PC-3 (cell line): ENCODE measurements around the gene PSKH1. TPM values are rescaled to one million over a fixed set of nuclear protein-coding genes. Genes with fewer than 3 reads are reported as not detected.

Experiments
- ATAC-seq: fragments of 200-7000 bp; cut with Tn5 transposase; 2 replicates; pipeline ENCODE4 v1.9.1; 2020; ENCODE audit warnings: mild to moderate bottlenecking, moderate library complexity
- BruUV-seq: library from RNA; stranded (reverse); fragments of 400-500 nt; replicated peaks from 2 replicates; lab custom pipeline; 2021; lab: Mats Ljungman, UMichigan
- CTCF ChIA-PET: fragments of 300-600 bp; sonication (Branson Sonifier 250); formaldehyde crosslinking; loops from one replicate; lab custom pipeline; 2022; ENCODE audit warnings: antibody characterized with exemption; lab: Charles Lee
- POLR2A ChIA-PET: fragments of 300-600 bp; sonication (Branson Sonifier 250); formaldehyde crosslinking; loops from one replicate; lab custom pipeline; 2022; ENCODE audit warnings: antibody characterized with exemption; ENCODE audit not compliant: unreplicated experiment; lab: Charles Lee
- DNase-seq: peaks from one replicate; pipeline ENCODE4 v3.0.0-alpha.2; 2015
- H2AFZ ChIP-seq: fragments of 300-600 bp; sonication (generic); 2 replicates; pipeline ENCODE4 v1.6.0; 2016; ENCODE audit warnings: antibody characterized with exemption, low read length
- H3F3A ChIP-seq: fragments of 300-600 bp; sonication (generic); one replicate; pipeline ENCODE4 v1.6.0; 2017; ENCODE audit warnings: antibody characterized with exemption, low read length, control low read depth, mild to moderate bottlenecking; ENCODE audit not compliant: unreplicated experiment
- H3K27ac ChIP-seq: fragments of 300-600 bp; sonication (generic); 2 replicates; pipeline ENCODE4 v1.5.1; 2016; ENCODE audit warnings: mild to moderate bottlenecking, low read length
- H3K27me3 ChIP-seq: fragments of 300-600 bp; sonication (generic); 2 replicates; pipeline ENCODE4 v1.6.1; 2016; ENCODE audit warnings: low read length, mixed read lengths
- H3K36me3 ChIP-seq: fragments of 300-600 bp; sonication (generic); 2 replicates; pipeline ENCODE4 v1.6.1; 2016; ENCODE audit warnings: low read depth, mixed run types, low read length, mixed read lengths
- H3K4me1 ChIP-seq: fragments of 300-600 bp; sonication (generic); 2 replicates; pipeline ENCODE4 v1.5.1; 2016; ENCODE audit warnings: low read length; ENCODE audit not compliant: insufficient read depth
- H3K4me2 ChIP-seq: fragments of 300-600 bp; sonication (generic); 2 replicates; pipeline ENCODE4 v1.6.0; 2016; ENCODE audit warnings: low read length
- H3K4me3 ChIP-seq: fragments of 300-600 bp; sonication (generic); 2 replicates; pipeline ENCODE4 v1.5.1; 2016; ENCODE audit warnings: mild to moderate bottlenecking, low read length, mixed read lengths
- H3K79me2 ChIP-seq: fragments of 300-600 bp; sonication (generic); 2 replicates; pipeline ENCODE4 v1.6.1; 2017; ENCODE audit warnings: low read length, mixed read lengths
- H3K9ac ChIP-seq: fragments of 300-600 bp; sonication (generic); 2 replicates; pipeline ENCODE4 v1.6.0; 2016; ENCODE audit warnings: mild to moderate bottlenecking, low read length
- H3K9me2 ChIP-seq: fragments of 300-600 bp; sonication (generic); replicated peaks from 2 replicates; pipeline ENCODE4 v1.6.1; 2016; ENCODE audit warnings: mixed run types, low read length, mixed read lengths
- H3K9me3 ChIP-seq: fragments of 300-600 bp; sonication (generic); 2 replicates; pipeline ENCODE4 v1.6.1; 2016; ENCODE audit warnings: low read length, mixed read lengths
- H4K20me1 ChIP-seq: fragments of 300-600 bp; sonication (generic); 2 replicates; pipeline ENCODE4 v1.6.1; 2016; ENCODE audit warnings: low read length, mixed read lengths
- EZH2 ChIP-seq: fragments of 300-600 bp; sonication (generic); IDR thresholded peaks from one replicate; pipeline ENCODE4 v1.6.1; 2017; ENCODE audit warnings: antibody characterized with exemption, mild to moderate bottlenecking, low read length; ENCODE audit not compliant: unreplicated experiment
- EZH2phosphoT487 ChIP-seq: fragments of 300-600 bp; sonication (generic); IDR thresholded peaks from 2 replicates; pipeline ENCODE4 v1.6.1; 2018; ENCODE audit warnings: mild to moderate bottlenecking, antibody characterized with exemption, low read length, borderline replicate concordance
- intact Hi-C: fragments of 100-400 bp; cut with micrococcal nuclease; formaldehyde crosslinking; loops from 2 replicates; pipeline ENCODE4 v1.9.0; 2023
- total RNA-seq: library from RNA; depleted of rRNA; stranded (reverse); fragments of >200 nt; gene quantifications from 2 replicates; pipeline ENCODE4 v1.2.3, GENCODE V29; 2014
- TF ChIP-seq, protein P1 (sequence below): fragments of 300-600 bp; sonication (generic); conservative IDR thresholded peaks from 2 replicates; pipeline ENCODE4 v1.5.1; 2017; ENCODE audit warnings: antibody characterized with exemption, low read depth, mild to moderate bottlenecking, low read length

Gene PSKH1
- total RNA-seq, 1 experiment from 2014 or later, result 6.6 TPM

DNA sequence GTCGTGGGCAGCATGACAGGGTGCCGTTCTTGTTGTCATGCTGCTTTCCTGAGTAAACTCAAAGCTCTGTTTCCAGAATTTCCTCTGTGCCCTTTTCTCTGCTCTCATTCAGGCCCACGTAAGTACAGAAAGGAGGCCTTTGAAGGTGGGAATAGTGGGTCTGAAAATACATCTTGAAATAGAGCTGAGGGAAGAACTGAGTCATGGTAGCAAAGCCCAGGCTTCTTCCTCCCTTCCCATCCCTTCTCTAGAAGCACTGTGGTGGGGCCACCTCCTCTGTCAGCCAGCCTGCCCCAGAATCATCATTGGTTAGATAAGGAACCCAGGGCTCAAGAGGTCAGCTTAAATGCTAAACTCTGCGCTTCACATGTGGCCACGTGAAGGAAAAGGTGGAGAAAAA lies 29.2 kb downstream of the PSKH1 start:
- ChIA-PET CTCF (no interaction called here), POLR2A (no interaction called here)
- peaks cover 29% of the 10 kb centered on the region for H3K4me1 ChIP-seq
- H3K4me2 ChIP-seq, result no peak overlapping the region
- no peak for DNase-seq
- no peak overlapping the region for H3K9ac ChIP-seq
- H3K79me2 ChIP-seq, result 0 out of 2 replicates have a peak, but pooled peaks cover 4% of the 10 kb centered on the region
- intact Hi-C loops, result no loop called here
- H3K9me3 ChIP-seq, result no peaks in the 10 kb centered on the region
- TF ChIP-seq EZH2phosphoT487 (no peak), EZH2 (no peak)
- TF ChIP-seq, protein P1, sequence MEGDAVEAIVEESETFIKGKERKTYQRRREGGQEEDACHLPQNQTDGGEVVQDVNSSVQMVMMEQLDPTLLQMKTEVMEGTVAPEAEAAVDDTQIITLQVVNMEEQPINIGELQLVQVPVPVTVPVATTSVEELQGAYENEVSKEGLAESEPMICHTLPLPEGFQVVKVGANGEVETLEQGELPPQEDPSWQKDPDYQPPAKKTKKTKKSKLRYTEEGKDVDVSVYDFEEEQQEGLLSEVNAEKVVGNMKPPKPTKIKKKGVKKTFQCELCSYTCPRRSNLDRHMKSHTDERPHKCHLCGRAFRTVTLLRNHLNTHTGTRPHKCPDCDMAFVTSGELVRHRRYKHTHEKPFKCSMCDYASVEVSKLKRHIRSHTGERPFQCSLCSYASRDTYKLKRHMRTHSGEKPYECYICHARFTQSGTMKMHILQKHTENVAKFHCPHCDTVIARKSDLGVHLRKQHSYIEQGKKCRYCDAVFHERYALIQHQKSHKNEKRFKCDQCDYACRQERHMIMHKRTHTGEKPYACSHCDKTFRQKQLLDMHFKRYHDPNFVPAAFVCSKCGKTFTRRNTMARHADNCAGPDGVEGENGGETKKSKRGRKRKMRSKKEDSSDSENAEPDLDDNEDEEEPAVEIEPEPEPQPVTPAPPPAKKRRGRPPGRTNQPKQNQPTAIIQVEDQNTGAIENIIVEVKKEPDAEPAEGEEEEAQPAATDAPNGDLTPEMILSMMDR, result no peak
- H4K20me1 ChIP-seq, result 0 out of 2 replicates have a peak, but pooled peaks cover 5% of the 10 kb centered on the region
- no peak overlapping the region for H2AFZ ChIP-seq
- no TSS peak for BruUV-seq
- H3K9me2 ChIP-seq, result no peaks in the 10 kb centered on the region
- no peak overlapping the region for H3K27ac ChIP-seq
- ATAC-seq, result no peak
- H3K4me3 ChIP-seq, result no peak overlapping the region
- no peaks in the 10 kb centered on the region for H3K27me3 ChIP-seq
- H3F3A ChIP-seq, result no peaks in the 10 kb centered on the region
- H3K36me3 ChIP-seq, result no peaks in the 10 kb centered on the region; the same call in 1 of the 2 replicates

DNA sequence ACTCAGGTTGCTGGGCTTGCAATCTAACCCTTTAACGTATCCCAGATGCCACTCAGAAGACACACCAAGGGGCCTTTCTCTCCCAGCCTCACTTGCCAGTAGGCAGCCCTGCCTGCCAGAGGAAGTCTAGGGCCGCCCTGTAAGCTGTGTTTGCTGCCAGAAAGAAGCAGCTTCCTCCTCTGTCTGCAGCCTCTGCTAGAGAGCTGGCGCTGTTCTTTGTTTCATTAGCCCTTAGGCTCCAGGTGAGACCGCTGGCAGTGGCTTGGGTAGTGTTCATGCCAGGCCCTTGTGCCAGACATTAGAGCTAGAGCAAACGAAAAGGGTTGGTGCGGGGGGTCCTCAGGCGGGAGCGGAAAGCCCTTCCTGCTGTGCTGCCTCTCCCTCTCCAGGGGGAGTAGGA lies 29.7 kb downstream of the PSKH1 start:
- intact Hi-C loops, result no loop called here
- Histone ChIP-seq H3K4me3 (no peak overlapping the region), H3K27me3 (no peaks in the 10 kb centered on the region), H3K9ac (no peak overlapping the region), H3K27ac (no peak overlapping the region), H3K36me3 (no peaks in the 10 kb centered on the region; the same call in 1 of the 2 replicates), H3K9me2 (no peaks in the 10 kb centered on the region), H4K20me1 (no peaks in the 10 kb centered on the region), H3K4me1 (peaks cover 24% of the 10 kb centered on the region), H3K4me2 (no peak overlapping the region), H3K9me3 (no peaks in the 10 kb centered on the region), H2AFZ (no peak overlapping the region), H3K79me2 (0 out of 2 replicates have a peak, but pooled peaks cover 4% of the 10 kb centered on the region), H3F3A (no peaks in the 10 kb centered on the region)
- no peak for DNase-seq
- ATAC-seq, result no peak
- no TSS peak for BruUV-seq
- CTCF ChIA-PET, result no interaction called here
- TF ChIP-seq EZH2 (no peak), EZH2phosphoT487 (no peak)
- TF ChIP-seq, protein P1, result no peak
- POLR2A ChIA-PET, result no interaction called here

DNA sequence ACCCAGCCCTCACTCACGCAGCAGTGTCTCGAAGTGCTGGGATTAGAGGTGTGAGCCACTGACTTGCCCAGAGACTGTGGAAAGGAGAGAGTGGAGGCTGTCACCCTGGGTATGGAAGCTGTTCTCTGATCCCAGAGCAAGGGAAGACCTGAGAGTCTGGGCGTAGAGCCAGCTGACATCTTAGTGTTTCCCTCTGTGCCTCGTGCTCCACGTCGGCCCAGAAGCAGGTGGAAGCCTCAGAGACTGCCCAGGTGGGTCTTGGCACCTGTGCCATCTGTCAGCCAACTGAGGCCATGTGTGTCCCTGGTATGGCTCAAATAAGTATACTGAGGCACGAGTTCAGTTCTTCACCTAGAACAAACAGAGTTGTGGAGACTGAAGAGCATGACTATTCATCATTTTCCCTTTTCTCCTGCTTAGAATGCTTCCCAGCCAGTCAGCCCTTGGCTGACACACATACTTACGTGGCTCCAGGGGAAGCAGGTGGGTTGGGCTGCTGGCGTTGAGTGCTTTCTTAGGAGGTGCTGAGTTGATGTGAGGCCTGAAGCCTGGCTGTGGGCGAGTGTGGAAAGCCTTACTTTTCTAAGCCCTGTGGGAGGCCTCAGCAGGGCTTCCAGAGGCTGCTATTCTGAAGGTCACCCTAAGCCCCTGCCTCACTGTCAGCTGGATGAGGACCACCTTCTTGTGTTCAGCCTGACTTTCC lies 30.5 kb downstream of the PSKH1 start:
- H3K4me3 ChIP-seq, result no peak overlapping the region
- TF ChIP-seq EZH2phosphoT487 (no peak), EZH2 (no peak)
- TF ChIP-seq, protein P1, result no peak
- DNase-seq, result no peak
- no peaks in the 10 kb centered on the region for H3F3A ChIP-seq
- H3K9ac ChIP-seq, result no peak overlapping the region
- no peaks in the 10 kb centered on the region for H4K20me1 ChIP-seq
- H3K79me2 ChIP-seq, result 0 out of 2 replicates have a peak, but pooled peaks cover 4% of the 10 kb centered on the region
- no peak overlapping the region for H2AFZ ChIP-seq
- H3K36me3 ChIP-seq, result no peaks in the 10 kb centered on the region; the same call in 1 of the 2 replicates
- no peaks in the 10 kb centered on the region for H3K9me2 ChIP-seq
- H3K4me1 ChIP-seq, result peaks cover 18% of the 10 kb centered on the region
- no peak overlapping the region for H3K27ac ChIP-seq
- H3K9me3 ChIP-seq, result no peaks in the 10 kb centered on the region
- H3K27me3 ChIP-seq, result no peaks in the 10 kb centered on the region
- ChIA-PET CTCF (no interaction called here), POLR2A (no interaction called here)
- BruUV-seq, result no TSS peak
- H3K4me2 ChIP-seq, result no peak overlapping the region
- intact Hi-C loops, result no loop called here
- ATAC-seq, result no peak
